SHP77 treated with DMSO at 0.1 percent for 48 hours (cell line): ENCODE results near the gene NEB.

Experiments used
- DNase-seq: peaks from one replicate; lab custom pipeline; 2025; lab: John Stamatoyannopoulos, UW

The NEB gene, protein sequence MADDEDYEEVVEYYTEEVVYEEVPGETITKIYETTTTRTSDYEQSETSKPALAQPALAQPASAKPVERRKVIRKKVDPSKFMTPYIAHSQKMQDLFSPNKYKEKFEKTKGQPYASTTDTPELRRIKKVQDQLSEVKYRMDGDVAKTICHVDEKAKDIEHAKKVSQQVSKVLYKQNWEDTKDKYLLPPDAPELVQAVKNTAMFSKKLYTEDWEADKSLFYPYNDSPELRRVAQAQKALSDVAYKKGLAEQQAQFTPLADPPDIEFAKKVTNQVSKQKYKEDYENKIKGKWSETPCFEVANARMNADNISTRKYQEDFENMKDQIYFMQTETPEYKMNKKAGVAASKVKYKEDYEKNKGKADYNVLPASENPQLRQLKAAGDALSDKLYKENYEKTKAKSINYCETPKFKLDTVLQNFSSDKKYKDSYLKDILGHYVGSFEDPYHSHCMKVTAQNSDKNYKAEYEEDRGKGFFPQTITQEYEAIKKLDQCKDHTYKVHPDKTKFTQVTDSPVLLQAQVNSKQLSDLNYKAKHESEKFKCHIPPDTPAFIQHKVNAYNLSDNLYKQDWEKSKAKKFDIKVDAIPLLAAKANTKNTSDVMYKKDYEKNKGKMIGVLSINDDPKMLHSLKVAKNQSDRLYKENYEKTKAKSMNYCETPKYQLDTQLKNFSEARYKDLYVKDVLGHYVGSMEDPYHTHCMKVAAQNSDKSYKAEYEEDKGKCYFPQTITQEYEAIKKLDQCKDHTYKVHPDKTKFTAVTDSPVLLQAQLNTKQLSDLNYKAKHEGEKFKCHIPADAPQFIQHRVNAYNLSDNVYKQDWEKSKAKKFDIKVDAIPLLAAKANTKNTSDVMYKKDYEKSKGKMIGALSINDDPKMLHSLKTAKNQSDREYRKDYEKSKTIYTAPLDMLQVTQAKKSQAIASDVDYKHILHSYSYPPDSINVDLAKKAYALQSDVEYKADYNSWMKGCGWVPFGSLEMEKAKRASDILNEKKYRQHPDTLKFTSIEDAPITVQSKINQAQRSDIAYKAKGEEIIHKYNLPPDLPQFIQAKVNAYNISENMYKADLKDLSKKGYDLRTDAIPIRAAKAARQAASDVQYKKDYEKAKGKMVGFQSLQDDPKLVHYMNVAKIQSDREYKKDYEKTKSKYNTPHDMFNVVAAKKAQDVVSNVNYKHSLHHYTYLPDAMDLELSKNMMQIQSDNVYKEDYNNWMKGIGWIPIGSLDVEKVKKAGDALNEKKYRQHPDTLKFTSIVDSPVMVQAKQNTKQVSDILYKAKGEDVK (N-terminal part only)

DNA sequence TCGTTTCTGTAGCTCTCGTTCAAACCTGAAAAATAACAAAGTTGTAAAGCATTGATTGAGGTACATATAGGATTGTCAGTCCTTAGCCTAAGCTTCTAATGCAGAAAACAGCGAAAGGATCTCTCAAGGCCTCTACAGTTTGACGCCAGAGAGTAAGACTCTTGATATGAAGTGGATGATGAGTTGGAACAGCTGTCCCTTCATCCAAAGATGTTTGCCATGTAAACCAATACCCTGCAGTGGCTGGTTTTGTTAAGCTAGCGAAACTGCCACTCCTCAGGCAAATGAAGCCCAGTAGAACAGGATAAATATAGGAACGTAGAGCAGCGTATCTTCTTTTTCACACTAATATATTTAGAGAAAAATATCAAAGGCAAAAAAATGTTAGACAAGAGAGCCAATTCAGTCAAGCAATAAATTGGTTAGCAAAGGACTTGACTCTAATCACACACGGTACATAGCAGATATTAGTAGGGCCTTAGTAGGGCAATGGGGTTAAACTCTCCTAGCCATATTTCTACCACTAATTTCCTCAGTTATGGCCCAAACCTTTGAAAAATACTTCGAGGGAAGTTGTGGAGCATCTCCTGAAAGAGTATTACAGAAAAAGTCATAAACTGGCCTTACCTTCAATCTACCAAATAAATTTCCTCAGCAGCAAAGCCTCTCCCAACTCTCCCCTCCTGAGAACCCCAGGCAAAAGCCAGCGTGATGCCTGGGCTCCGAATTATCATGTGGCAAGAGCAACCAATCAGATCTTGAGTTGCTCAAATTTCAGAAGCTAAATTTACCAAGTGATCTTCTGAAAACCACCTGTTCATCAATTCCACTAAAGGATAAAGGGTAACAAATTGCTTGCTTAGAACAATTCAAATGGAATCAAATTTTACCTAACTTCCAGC, at the start of gene NEB:
NEB (minus strand) TSS at position 706 of the 902 bp plus-strand sequence. CDS start 1,320 bp downstream, outside the sequence.
- peak; percentile 66 for DNase-seq

DNA sequence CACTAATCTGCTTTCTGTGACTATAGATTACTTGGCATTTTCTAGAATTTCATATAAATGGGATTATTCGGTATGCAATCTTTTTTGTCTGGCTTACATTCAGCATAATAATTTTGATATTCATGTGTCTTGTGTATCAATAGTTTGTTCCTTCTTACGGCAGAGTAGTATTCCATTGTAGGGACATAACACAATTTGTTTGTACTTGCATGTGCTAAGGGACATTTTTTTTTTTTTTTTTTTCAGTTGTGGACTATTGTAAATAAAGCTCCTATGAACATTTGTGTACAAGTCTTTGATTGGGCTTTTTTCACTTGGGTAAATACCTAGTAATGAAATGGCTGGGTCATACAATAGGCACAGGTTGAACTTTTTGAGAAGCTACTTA, 48.9 kb upstream of the NEB start:
- no peak for DNase-seq

DNA sequence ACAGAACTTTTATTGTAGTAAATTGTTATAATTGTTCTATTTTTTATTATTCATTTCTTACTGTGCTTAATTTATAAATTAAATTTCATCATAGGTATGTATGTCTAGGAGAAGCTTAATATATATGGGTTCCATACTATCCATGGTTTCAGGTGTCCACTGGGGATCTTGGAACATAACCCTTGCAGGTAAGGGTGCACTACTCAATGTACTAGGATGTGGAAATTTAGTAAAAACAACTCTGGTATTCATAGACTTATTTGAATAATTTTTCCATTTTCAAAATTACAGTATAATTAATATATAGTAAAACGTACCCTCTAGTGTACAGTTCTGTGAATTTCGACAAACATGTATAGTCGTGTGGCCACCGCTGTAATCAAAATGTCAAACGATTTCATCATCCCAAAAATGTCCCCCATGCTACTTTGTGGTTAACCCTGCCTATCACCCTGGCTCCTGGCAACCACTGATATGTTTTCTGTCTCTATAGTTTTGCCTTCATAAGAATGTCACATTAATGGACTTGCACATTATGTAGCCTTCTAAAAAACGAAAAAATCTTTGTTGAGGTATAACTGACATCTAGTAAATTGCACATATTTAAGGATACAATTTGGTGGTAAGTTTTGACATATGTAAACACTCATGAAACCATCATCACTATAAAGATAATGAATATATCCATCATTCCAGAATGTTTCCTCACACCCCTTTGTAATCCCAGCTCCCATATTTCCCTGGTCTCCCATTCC, 48.3 kb upstream of the NEB start:
- DNase-seq = no peak

DNA sequence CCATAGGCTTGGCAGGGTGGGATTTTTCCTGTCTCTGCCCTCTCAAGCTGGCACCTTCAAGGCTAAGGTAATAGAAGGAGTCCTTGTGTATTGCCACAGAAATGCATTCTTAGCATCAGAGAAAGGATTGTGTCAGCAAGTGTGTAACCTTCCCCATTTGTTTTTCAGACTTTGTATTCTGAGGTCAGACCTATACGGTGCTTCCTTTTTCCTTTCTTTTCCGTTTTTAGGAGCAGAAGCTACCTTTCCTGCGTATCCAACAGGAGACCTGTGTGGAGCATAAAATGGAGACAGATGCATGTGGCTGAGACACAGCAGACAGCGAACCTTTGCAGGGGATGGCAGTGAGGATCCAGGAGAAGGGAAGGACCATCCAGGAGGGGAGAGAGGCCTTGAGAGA, 47.4 kb upstream of the NEB start:
- no peak for DNase-seq

DNA sequence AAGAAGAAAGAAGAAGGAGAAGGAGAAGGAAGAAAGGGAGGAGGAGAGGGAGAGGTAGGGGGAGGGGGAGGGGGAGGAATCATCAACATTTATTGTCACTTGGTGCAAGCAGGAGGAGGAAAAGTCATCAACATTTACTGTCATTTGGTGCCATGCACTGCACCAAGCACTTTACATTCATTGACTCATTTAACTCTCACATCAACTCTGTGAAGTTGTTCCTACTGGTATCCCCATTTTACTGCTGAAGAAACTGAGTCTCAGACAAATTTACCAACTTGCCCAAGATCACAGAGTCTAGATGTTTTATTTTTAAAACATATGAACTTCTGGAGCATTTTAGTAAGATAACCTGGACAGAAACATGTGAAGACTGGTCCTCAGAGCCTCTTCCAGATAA, 46.7 kb upstream of the NEB start:
- DNase-seq = no peak

DNA sequence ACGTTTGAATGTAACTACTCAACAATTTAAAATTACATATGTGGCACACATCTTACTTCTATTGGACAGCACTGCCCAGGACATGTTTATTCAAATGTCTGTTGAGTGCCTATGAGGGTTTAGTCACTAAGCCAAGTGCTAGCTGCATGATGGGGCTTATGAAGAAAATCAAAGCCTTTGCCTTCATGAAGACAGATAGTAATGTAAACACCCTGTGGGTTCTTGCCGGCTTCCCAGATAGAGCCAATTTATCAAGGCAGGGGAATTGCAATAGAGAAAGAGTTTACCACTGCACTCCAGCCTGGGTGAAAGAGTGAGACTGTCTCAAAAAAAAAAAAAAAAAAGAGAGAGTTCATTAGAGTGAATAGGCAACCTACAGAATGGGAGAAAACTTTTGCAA, 43.7 kb upstream of the NEB start:
- no peak for DNase-seq

DNA sequence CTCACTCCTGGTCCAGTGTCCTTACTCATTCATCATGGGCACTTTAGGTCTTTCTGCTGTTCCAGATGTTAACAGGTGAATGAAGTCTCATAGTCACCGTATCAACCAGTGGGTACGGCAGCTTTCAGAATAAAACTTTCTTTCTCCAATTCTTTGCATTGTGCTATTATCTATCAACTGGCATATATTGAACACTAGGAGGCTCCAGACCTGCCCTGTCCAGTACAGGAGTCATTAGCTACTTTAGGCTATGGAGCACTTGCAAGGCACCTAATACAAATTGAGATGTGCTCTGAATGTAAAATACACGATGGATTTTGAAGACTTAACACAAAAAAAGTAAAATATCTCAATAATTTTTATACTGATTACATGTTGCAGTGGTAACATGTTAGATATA, 43.2 kb upstream of the NEB start:
- no peak for DNase-seq

DNA sequence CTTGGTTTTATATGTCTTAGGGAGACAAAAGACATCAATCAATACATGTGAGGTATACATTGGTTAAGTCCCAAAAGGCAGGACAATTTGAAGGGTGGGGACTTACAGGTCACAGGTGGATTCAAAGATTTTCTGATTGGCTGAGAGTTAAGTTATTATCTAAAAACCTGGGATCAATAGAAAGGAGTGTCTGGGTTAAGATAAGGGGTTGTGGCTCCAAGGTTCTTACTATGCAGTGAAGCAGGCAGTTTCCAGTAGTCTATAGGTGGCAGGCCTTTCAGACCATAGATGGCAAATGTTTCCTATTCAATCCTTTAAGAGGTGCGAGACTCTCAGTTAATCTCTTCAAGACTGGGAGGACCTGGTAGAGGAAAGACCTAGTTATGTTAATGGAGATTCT, 42.1 kb upstream of the NEB start:
- no peak for DNase-seq

DNA sequence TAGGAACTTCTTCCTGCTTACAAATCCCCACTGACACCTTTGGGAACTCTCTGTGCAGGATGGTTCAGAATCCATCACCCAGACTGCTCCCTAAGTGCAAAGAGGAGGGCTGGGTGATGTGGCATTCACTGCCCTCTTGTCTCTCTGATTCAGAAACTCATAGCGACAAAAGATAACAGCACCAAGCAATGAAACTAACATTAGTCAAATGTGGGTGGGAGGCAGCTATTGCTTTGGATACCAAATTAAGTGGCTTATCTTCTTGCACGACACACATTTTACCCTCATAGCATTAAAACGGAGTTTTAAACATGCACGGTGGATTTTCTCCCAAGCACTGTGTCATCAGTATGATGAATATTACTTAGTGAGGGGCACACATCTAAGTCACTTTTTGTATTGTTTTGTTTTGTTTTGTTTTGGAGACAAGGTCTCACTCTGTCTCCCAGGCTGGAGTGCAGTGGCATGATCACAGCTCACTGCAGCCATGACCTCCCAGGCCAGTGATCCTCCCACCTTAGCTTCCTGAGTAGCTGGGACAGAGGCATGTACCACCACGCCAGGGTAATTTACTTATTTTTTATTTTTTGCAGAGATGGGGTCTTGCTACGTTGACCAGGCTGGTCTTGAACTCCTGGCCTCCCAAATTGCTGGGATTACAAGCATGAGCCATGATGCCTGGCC, 40.9 kb upstream of the NEB start:
- DNase-seq = no peak

DNA sequence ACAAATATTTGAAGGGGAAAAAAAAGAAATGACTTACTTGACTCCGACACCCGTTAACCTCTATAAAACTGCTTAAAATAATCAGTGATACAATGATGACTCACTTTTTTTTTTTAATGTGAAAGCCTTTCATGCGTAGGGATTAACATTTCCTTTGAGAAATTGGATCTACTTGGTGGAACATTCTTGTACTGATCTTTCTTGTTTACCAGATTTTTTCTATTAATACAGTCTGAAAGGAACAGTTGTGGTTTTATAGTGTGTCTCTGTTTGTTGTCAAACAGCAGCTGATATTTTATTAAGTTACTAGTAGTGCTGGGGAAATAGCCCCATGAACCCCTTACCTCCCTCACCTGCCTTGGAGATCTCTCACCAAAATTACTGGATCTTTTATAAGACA, 40.2 kb upstream of the NEB start:
- DNase-seq = no peak

DNA sequence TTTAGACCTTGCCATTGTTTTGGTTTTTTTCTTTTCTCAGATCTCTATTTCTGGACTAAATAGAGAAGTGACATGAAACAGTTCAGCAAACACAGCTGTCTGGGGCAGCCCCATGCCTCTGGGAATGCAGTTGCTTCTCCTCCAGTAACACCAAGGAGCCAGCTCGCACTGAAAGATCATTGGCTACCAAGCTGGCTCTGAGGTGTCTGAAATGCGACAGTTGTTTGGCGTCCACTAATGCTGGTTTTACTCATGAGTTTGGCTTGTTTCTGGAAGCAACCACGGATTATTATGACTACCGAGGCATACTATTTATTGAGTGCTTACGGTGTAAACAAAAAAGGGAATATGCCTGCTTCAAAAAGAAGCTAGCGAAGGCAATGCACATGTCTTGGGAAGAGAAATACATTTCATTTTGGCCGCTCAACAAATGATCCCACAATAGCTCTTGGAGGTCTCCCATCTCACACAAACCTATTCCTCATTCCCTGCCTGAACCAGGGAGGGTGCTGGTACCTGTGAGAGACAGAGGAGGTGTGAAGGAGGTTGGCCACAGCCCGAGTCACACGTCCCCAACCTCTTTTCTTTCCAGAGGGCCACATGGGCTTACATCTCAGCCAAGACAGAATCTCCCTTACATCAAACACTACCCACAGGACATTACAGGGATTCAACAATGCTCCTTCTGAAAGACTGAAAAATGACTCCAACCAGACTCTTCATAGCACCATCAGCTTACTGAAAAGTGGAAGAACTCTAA, 37.5 kb upstream of the NEB start:
- DNase-seq = no peak

DNA sequence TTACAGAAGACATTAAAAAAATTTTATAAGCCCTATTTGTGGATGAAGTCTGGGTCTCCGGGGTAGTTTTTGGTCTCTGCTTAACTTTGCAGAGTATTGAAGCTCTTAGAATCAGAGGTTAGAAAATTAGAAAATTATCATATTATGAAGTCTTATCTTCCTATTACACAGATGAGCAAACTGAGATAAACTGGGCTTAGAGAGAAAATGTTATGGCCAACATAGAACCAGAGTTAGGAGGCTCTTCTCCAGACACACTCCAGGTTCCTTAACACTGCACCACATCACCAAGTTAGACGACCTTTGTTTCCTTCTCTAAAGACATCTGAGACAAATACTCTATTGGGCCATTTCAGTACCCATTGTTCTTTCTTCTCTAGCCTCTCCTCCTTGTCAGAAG, 36.7 kb upstream of the NEB start:
- DNase-seq = no peak

DNA sequence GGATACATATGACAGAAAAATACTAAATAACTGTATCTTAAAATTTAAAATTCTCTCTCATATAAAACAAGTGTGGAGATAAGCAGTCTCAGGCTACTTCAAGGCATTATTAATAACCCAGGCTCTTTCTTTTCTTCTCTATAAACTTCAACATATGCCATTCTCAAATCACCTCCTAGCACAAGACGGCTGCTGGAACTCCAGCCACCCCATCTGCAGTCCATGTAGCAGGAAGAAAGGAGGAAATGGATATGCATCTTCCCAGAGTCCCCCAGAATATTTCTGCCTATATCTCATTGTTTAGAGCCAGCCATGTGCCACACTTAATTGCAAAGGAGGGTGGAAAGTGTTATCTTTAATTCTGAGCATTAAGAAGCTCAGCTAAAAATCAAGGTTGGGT, 35.3 kb upstream of the NEB start:
- DNase-seq = no peak

DNA sequence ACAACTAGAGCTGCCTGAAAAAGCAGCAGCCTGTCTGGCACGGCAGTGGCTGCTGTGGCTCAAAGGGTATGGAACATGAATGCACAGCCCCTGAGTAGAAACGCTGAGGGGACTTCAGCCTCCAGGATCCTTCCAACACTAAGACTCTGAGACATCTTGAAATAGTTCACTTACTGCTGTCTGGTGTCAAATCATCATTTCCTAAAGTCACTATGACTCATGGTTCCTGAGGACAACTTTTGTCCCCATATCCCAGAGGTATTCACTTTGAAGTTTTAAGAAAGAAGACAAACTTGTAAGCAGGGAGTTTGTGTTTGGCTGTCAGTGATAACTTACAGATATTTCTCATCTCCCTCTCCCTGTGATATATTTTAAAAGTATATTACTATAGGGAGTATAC, 33.3 kb upstream of the NEB start:
- DNase-seq = no peak

DNA sequence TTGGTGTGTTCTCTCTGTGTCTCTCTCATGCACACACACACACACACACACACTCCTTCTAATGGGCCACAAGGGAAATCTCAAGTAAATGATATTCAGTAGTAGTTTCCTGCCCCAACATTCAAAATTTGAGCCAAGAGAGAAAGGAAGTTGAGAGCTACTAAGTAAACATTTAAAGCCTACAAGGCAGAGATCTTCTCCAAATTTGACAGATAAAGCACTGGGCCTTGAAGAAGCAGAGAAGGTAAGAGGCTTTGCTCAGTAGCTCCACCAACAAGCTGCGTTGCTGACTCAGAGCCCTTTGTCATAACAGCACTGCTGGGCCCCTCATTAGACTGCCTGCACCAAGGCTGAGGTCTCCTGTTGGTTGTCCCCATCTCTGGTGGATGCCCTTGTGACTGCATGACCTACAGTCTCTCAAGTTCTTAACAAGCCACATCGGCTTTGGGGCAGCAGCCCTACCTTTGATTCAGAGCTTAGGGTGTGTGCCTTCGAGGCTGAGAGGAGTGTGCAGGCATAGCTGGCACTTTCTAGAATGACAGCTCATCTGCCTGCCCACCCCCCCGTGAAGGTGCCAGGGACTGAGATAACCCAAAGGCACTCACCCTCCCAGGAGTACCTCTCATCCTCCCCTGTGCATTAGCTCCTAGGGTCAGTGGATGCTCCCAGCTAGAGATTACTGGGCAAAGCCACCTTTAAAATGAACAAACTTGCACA, 32.3 kb upstream of the NEB start:
- no peak for DNase-seq

DNA sequence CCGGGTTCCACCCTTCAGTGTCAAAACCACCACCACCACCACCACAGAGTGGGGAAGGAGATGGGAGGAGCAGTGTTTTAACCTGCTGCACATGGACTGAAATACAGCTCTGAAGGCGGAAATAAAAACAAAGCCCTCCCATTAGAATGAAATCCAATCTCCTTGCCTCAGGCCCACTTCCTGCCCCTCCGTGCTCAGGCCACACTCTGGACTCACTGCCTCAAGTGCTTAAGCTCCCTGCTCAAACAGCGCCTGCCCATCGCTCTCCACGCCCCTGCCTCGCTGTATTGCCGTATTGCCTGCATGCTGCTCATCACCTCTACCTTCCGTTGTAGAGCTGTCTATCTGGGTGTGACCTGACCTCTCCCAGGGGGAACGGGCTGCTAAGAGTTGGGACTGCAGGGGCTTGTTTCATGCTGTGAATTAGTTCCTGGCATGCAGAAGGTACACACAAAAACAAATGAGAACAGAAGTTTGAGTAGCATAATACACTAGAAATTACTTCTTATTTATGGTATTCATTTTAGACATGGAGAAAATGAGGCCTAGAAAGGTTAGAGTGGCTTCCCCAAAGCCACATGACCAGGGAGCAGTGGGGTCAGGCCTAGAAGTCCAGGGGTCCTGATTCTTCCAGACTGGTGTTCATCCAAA, 31.6 kb upstream of the NEB start:
- DNase-seq = no peak

DNA sequence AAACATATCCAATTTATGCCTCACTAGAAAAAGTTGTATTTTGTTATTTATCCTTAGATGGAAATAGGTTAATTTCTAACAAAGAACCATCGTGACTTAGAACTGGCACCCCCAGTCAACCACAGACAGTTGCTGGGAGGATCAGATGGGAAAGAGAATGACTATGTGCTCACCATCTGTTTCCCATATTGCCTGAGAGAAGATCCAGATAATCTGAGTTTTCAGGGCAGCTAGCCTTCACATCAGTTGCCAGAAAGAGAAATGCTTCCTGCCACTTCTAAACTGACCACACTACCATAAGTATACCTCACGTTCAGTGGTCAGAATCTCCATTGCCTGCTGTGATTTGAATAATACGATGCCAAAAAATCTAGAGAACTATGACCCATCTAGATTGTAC, 28.4 kb upstream of the NEB start:
- no peak for DNase-seq

DNA sequence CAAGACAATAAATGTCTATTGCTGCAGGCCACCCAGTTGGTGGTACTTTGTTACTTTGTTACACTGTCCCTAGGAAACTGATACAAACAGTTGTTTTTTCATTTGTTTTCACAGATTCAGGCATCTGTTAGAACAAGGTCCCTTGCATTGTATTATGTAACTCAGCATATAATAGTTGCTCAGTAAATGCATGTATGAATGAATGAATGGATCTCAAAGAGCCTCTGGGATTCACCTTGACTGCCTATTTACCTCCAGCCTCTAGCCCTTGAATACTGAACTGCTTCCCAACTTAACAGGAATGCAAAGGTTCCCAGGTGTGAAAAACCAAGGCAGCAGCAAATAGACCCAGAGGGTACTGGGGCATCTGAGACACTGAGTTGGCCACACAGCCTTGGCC, 27.4 kb upstream of the NEB start:
- no peak for DNase-seq
